DMS 273 (cell line): Measurements from ENCODE around the gene NXT1.
"Not testable (repeated sequence)": the region's sequence is repeated elsewhere in the genome, so short reads cannot be mapped to it uniquely, and the experiment has no call there.

Experiments
- DNase-seq: peaks from one replicate; lab custom pipeline; 2025; ENCODE audit not compliant: unreplicated experiment; lab: John Stamatoyannopoulos, UW

Gene NXT1

DNA sequence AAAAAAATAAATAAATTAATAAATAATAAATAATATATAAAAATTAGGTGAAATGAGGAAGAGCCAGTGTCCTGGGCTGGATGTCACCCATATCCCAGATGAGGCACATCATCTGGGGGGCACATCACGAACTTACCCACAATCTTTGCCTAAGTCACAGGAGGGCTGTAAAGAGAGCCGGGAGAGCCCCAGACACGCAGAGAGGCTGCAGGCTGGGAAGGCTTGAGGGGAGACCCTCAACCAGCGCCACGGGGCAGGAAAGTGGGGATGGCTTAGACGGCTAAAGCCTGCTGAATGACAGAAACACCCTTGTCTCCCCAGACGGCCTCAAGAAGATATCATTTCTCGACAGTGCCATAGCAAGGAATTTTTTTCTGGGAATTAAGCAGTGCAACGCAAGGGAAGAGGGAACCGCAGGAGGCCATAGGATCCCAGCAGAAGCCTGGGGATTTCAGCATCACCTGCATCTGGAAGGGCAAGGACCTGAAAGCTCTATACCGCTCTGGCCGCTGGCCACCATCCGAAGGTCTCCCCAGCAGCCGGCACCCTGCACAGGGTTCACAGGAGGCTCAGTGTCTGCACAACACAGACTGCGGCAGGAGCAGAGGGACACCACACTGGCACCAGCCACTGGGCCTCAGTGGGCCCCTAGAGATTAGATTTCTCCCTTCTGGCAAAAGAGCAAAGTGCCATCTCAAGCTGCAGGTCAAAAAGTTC lies 22.8 kb upstream of the NXT1 start:
- DNase-seq = no peak

DNA sequence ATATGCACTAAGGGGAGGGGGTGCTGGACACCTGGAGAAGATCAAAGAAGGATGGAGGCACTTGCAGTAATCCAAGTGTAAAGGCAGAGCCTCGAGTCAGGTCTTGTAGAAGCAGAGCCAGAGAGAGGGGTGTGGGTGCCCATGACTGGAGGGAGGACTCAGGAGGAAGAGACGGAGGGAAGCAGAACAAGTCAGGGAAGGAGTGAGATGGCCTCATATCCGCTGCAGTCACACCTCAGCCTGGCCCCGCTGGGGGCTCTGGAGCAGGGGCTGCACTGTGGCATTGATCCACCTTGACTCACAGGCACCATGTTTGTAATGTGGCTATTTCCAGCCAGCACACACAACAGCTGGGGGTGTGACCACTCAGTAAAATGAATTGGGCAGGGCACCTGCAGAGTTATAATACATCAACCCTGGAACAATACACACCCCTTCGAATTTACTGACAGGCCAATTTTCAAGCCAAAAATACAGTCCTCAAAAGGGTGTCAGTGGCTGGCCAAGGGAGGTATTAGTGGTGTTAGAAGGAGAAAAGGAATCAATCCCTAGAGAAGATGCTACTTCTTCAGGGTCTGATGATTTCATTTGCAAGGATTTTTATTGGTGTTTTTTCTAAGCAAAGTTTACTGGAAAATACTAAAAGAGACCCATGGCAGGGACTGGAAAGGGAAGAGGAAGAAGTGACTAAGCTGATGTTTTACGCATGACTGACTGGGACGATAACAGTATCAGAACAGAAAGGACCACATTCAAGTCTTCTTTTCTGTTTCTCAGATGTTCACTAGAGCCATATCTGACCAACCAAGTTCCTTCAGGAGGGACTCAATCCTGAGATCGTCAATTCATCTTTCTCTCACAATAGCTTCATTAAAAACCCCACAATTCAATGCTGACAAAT lies 18.9 kb upstream of the NXT1 start:
- no peak for DNase-seq

DNA sequence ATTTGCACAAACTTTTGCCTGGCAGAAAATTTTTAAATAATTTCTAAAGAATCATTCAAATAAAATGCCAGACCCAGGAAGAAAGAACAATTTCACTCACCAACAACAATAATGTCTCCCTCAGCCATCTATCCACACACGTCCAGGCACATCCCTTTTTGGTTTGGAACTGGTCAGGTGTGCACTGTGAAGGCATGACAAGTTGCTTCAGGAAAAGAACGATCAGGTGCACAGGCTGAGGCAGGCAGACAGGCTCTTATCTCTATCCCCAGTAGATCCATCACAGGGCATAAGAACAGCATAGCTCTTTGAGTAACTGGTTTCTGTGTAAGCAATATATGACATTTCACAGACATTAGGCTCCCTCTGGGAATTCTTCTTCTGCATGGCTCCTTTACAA lies 18.1 kb upstream of the NXT1 start:
- no peak for DNase-seq

DNA sequence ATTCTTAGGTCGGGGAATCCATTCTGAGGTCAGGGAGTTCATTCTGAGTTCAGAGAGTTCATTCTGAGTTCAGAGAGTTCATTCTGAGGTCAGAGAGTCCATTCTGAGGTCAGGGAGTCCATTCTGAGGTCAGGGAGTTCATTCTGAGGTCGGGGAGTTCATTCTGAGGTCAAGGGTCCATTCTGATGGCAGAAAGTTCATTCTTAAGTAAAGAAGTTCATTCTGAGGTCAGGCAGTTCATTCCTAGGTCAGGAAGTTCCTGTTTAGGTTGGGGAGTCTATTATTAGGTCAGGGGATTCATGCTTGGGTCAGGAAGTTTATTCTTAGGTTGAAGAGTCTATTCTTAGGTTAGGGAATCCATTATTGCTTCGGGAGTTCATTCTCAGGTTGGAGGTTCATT lies 16.5 kb upstream of the NXT1 start:
- no peak for DNase-seq

DNA sequence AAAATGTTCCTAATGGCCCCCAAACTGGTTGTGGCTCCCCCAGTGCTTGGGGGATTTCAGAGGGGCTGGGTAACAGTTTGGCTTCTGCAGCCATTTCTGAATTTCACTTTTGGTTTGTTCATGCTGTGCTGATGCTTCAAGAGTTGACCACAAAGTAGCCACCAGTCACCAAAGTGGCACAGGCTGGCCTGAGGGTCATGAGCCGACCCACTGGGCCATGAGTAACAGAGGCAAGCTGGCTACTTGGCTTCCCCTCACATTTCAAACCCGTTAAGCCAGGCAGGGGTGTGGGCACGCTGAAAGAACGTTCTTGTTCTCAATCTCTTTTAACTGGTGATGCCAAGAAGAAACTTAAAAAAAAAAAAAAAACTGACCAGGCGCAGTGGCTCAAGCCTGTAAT lies 15.1 kb upstream of the NXT1 start:
- DNase-seq = no peak

DNA sequence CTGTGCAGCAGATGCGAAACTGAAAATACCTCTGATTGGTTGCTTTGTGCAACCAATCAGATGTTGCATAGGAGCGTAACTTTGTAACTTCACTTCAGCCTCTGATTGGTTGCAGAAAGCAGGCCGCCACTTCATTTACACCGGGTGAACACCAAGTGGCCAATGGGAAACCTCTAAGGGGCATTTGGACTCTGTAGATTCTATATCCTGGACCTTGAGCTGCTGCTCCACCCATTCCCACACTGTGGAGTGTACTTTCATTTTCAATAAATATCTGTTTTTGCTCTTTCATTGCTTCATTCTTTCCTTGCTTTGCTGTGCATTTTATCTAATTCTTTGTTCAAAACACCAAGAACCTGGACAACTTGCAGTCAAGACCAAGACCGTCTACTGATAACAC lies 14.1 kb upstream of the NXT1 start:
- no peak for DNase-seq

DNA sequence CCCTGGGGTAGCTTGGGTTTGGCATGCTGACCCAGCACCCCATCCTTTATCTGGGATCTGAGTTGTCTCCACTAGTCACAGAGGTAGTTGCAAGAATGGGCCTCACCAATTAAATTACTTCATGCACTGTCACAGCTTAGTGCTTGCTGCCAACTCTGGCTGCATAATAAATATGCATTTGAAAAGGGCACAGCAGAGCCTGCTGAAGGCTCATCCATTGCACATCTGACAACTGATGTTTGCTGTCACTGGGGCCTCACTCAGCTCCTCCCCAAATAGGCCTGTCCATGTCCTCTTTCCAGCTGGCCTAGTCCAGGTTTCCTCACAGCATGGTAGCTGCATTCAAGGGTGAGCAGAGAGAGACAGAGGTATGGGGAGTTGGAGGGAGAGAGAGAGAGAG lies 13.3 kb upstream of the NXT1 start:
- DNase-seq = no peak

DNA sequence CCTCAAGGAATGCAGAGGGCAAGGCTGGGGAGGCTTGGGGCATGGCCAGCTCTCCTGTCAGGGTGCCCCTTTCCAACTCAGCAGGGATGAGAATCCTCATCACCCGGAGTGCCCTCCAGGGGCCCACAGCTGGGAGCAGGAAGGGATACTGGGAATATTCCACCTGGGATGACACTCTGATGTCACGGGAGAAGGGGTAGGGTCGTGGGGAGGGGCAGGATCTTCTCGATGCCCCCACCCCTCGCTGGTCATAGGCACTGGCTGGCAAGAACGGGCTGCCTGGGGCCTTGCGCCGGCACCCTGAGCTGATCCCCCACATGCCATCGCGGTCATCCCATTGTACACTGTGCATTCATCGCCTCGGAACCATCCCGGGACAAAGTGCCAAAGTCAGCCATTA lies 10.6 kb upstream of the NXT1 start:
- DNase-seq = no peak

DNA sequence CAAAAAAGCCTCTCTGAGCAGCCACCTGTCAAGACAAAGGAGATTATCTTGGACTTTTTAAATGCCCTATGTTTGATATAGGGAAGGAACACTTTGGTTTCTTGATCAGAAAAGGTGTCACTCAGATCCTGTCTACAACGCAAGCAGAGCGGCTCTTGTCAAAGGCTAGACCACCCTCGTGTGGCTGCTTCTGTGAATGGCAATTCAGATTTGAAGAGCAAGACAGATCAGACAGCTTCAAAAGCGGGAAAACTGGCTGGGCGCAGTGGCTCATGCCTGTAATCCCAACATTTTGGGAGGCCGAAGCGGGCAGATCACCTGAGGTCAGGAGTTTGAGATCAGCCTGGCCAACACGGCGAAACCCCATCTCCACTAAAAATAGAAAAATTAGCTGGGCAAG lies 10.1 kb upstream of the NXT1 start:
- peak; percentile 71 for DNase-seq

DNA sequence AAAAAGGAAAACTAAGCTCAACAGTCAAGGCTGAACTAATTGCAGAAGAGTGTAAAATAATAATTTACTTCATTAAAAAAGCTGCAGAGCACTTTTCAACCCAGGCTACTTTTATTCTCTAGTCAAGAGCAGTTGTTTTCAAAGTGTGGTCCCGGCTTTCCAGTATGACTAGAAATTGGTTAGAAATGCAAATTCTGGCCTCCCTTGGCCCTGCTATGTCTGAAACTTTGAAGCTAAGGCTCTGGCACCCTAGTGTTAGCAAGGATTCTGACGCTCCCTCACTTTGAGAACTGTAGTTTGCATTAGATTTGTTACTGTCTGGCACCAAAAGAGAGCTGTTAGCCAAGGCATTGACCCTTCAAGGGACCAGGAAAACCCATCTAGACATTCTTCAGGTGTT lies 9.5 kb upstream of the NXT1 start:
- DNase-seq = no peak

DNA sequence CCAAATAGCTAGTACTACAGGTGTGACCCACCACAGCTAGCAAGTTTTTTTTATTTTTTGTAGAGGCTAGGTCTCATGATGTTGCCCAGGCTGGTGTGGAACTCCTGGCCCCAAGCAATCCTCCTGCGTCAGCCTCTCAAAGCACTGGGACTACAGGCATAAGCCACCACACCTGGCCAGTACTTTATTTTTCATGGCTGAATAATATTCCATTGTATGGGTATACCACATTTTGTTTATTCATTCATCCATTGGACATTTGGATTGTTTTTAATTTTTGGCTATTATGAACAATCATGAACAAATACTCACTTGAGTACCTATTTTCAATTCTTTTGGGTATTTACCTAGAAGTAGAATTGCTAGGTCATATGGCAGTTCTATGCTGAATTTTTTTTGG lies 7.0 kb upstream of the NXT1 start:
- DNase-seq = no peak

DNA sequence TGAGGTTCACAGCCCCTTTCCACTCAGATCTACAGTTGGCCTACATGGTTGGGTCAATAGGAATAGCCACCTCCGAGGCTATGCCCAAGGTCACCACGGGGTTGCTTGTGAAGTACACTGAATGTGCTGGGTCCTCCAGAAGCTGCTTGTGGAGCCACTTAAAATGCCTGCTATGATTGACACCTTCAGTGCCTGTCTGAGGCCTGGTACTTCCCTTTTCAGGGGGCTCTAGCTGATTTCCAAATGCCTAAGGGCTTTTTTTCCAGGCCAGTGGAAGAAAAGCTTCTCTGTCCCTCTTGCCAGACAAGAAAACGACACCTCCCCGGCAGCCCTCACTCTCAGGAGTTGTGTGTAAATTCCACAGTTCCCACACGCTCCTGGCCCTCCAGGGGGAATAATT lies 6.3 kb upstream of the NXT1 start:
- no peak for DNase-seq

DNA sequence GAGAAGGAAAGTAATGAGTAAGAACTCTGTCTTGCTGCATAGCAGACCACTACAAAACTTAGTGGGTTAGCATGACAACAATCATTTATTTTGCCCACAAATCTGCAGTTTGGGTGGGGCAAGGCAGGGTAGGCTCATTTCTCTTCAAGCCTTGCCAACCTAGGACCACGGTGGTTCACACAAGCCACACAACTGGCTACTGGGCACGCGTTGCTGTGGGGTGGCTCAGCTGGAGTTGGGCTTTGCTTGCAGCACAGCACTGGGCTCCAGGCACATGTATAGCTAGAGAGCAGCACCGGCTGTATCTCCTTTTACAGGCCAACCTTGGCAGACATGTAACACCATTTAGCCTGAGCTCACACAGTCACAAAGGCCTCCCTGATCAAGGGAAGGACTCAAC lies 4.6 kb upstream of the NXT1 start:
- DNase-seq = no peak

DNA sequence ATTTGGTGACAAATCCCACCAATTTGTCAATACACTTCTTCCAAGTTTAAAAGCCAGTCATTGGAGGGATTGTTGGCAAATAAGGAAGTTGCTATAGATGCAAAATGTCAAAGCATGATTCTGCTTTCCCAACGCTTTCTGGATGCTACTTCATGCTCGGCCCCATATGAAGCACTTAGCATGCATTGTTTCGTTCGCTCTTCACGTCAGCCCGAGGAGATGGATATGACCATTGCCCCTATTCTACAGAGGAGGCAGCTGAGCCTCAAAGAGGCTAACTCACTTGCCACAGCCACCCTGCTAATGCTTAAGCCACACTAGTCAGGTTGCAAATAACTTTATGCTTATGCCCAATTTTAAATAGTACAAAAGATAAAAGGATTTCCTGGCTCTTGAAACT lies 2.8 kb upstream of the NXT1 start:
- DNase-seq = no peak

DNA sequence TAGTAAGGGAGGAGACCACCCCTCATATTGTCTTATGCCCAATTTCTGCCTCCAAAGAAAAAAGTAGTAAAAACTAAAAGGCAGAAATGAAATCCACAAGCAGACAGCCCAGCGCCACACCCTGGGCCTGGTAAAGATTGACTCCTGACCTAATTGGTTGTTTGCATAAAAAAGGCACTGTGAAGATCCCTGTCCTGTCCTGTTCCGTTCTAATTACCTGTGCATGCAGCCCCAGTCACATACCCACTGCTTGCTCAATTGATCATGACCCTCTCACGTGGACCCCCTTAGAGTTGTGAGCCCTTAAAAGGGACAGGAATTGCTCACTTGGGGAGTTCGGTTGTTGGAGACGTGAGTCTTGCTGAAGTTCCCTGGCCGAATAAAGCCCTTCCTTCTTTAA lies 2.1 kb upstream of the NXT1 start:
- DNase-seq = not testable (repeated sequence)

DNA sequence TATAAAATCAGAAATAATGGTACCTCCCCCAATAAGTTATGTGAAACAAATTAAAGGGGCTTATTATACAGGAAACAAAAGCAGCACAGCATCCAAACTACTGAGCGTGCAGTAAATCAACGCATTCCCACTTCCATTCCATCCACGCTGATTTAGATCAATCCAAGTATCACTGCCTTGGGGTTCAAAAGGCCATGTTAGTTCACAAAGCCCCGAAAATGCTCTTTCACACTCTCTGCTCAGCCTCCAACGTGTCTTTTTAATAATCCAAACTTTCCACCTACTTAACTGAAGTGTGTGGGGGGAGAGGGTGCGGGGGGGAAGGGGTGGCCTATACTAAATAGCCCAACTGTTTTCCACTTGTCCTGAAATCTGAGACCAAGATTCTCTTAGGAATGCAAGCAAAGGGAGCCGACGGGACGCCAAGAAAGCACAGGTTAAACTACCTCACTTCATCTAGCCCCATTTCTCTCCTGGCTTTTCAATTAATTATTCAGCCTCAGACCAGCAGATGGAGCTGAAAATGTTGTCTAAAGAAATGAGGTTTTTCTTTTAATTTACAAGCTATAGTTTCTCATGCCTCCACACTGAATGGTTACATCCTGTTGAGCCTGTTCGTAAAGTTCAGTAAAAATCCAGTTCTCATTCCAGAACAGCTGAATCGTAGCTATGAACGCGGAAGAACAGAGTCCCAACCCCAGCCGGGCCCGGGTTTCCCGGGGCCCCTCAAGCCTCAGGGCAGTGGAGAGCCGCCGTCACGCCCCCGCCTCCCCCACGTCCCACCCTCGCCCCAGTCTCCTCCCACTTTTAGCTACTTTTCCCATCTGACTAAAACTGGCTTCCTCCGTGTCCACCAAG lies 1.0 kb upstream of the NXT1 start:
- DNase-seq = peak; percentile 90

DNA sequence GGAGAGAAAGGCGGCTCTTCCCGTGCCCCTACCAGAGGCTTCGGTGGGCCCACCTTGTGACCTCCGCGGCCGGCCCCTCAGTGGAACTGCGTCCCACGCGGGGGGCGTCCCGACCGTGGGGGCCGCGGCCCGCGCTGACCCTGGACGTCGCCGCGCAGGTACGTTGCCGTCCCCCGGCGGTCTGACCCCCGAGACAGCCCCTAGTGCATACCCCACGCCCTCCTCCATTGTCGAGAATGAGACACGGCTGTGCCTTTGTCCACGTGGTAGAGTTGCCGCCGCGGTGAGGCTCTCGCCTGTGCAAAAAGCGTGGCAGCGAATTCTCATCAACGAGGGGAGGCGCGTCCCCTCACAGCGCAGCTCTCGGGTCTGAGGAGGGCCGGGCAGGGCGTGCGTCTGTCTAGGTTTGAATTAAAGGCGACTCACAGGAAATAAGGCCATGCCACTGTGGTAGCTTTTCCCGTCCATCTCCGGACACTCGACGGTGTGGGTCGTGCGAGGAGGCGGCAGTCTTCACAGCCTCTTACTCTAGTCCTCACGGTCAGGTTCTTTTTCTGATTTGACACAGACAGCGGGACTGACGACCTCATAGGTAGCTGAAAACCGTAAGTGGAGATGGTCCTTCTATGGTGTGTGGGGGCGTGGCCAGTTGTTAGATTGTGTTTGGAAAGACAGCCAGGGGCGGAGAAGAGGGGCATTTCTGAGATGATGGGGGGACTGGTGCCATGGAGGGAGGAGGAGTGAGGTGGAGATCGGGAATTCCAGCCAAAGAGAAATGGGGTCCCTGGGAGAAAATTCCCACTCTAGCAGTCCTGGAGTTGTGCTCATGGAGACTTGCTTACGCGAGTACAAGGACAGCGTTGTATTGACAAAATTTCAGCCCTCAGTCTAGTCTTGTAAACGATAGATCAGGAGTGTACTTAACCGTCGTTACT lies 580 bp downstream of the NXT1 start:
- DNase-seq = peak; percentile 78

DNA sequence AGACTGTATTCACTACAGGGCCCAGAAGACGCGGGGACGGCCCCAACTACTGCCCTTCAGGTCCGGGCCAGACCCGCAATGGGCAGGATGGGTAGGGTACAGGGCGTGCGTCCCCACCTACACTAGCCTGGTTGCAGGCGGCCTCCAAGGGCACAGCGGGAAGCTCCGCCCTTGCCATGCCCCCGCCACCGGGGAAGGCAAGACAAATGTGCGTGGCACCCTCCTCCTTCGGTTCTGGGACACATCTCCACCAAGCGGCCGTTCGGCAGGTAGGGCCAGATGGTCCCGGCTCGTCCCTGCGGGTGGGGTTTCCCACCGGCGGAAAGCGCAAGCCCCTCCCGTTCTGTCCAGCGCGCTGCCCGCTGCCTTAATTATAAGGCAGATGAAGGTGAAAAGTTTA lies 5.6 kb downstream of the NXT1 start:
- peak; percentile 38 for DNase-seq

DNA sequence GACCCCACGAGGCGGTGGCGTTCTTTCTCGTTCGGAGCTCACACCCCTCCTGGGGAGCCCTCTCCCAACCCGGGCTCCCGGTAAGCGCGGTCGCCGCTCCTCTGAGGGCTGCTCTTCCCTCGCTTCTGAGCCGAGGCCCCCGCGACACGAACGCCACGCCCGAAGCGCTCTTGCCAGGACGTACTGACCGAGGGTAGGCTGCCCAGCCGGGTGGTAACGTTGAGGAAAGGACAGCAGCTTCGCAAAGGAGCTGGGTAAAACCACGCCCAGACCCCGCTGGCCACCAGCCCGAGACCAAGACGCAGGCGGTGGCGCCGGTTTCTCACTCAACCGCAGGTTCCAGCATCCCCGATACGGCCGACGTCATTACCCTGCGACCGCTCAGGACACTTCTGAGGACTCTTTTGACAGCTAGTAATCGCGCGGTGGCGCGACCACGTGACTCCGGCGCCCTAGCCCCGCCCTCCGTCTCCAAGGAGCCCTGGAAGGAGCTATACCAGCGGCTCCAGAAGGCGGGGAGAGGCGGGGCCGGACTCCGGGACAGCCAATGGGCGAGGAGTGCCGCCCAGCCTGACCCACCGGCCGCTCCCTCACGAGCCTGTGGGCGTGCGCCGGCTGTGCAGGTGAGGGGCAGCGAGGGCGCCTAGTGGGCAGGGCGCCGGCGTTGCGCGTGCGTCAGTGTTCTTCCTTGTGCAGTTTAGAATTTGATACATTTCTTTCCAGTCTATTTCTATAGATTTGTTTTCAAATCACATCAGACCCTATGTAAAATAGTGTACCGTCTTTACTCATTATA lies 7.4 kb downstream of the NXT1 start:
- peak; percentile 99 for DNase-seq

DNA sequence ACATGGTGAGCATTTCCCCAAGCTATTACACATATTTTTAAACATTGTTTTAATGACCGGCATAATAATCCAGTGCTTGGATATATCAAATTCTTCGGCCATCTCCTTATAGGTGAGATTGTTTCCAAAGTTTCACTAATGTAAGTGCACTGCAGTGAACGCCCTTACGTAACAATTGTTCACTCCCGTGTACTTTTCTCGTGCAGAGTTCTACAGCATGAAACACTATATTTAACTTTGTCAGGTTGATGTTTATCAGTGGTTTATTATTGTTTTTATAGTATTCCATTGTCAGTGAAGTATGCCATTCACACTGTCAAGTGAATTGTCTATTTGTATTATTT lies 7.9 kb downstream of the NXT1 start:
- DNase-seq = no peak
